HG03159 (cell line): ENCODE data around the gene ENTPD6.
"Not testable (repeated sequence)": the region's sequence is repeated elsewhere in the genome, so short reads cannot be mapped to it uniquely, and the experiment has no call there.

Experiments used
- ATAC-seq: cut with Tn5 transposase; IDR thresholded peaks from one replicate; pipeline ENCODE4 v1.9.1; 2021; ENCODE audit warnings: mild to moderate bottlenecking, moderate library complexity; ENCODE audit not compliant: unreplicated experiment

The ENTPD6 gene

DNA sequence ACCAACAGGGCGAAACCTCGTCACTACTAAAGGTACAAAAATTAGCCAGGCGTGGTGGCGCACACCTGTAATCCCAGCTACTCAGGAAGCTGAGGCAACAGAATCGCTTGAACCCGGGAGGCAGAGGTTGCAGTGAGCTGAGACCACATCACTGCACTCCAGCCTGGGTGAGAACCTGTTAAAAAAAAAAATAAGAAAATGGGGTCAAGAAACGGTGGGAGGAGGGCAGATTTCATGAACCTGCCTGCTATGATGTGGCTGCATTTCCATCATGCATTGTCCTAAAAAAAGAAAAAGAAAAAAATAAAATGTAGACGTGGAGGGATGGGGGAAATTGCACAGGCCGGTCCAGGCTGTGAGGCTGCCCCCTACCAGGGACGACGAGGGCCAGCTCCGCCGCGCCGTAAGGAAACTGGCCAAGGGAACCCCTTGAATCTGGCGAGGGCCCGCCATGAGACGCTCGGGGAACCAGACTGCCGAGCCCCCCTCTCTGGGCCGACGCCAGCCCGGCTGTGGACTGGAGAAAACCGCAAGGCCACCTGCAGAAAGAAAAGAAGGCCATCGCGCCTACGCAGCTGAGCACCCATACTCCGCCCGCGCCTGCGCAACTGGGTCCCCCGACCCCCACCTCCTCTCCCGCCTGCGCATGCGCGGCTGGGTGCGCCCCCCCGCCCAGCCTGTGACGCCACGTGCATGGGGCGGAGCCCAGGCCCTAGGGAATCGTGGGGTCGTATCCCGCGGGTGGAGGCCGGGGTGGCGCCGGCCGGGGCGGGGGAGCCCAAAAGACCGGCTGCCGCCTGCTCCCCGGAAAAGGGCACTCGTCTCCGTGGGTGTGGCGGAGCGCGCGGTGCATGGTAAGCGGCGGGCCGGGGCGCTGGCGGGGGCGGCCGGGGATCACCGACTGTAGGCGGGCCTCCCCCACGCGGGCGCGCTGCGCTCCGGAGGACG is at the start of gene ENTPD6:
Gene ENTPD6, plus strand, starts transcription at position 699 of the 948 bp plus-strand sequence. CDS start 10,825 bp downstream, outside the sequence.
- ATAC-seq = peak; percentile 77

DNA sequence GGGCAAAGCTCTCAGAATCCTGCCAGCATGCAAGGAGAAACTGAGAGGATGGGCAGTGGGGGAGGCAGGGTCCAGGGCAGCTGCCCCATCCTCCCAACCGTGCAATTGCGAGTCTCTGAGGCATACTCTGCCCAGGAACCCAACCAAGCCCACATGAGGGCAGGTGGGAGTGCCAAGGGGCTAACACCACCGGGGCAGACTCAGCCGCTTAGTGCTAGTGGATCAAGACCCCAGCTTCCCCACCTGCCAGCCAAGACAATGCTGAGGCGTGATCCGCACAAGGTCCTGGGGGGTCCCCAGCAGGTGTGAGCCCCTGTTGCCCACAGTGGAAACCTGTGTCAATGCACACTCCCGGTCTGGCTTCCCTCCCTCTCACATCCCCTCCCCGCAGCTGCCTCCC is 48.5 kb upstream of the ENTPD6 start:
- no peak for ATAC-seq

DNA sequence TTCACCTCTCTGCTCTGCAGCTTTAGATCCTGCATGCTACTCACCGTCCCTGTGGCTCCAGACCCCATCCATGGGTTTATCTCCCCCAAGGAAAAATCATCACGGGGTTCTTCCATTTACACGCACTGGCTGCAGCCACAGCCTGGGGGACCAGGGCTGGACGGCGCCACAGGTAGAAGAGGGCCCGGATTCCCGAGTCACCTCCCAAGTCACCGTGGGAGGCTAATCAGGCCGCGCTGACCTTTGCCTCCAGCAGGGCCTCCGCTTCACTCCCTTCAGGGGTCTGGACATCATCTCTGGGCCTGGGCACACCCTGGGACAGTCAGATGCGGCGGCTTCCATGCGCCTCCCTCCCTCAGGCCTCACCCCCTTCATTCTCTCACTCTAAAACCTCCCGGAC is 47.8 kb upstream of the ENTPD6 start:
- ATAC-seq = no peak

DNA sequence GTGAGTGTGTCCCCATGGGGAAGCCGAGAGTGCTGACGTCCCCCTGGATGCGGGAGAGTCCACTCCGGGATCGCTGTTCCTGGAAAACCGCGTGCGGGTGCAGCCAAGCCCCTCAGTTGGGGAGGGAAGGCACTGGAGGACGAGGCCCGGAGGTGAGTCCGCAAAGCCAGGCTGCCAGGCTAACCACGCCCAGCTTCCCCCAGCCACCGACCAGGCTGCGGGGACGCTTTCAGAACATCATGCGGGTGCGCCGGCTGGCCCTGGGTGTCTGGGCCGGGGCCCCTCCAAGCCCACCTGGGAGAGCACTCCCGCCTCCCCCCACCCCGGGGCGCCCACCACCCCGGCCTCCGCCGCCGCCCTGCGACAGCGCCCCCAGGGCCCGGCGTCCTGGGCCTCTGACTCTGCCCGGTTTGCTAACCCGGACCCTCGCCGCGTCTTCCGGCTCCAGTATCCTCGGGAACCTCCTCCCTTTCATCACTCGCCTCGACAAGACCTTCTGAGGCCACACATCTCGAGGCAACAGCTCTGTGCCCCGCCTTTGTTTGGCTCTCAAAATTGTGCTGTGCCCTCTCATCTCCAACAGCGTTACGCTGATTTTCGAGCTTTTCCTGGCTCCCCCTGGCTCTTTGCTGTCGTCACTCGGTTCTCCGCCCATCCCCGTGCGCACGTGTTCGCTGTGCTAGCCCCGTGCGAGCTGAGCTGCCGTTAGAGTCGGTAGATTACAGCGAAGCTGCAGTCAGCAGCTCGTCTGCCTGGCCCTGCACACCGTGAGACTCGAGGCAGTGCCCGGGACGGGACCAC is 47.1 kb upstream of the ENTPD6 start:
- ATAC-seq = no peak

GRCh38 chr20:25148982-25149846 is 46.3 kb upstream of the ENTPD6 start:
- no peak for ATAC-seq

DNA sequence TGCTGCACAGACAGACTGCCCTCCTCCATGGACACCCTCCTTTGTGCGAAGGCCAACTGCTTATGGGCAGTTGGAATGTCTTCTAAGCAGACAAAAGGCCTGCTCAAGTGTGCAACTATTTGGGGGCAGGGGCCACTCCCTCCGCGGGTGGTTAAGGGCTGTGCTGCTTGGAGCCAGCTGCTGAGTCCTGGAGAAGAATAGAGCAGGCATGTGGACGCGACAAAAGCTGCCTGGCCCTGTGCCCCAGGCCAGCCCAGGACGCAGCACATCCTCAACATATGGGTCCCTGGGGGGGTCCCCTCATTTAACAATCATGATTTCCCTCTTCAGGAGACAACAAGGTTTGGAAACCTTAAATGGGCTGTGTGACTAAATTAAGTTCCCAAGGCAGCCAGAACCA is 45.5 kb upstream of the ENTPD6 start:
- ATAC-seq = no peak

- no peak for ATAC-seq
Measured at GRCh38 chr20:25158043-25158442, 37.5 kb upstream of the ENTPD6 start.

DNA sequence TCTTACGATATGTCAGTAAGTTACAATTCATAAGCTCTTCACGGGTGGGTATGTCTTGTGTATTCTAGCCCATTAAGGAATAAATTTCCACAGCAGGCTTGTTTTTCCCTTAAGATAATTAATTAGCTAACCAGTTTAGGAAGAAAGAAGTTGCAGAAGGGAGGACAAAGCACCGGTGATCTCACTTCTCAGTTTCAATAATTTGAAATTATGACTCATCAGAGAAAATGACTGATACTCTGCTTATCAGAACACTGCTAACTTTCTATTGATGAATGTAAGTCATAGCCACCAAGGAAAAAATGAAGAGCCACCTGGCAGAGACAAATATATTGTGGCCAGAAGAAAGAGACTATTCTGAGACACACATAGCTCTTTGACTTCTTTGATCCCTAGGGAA is 35.0 kb upstream of the ENTPD6 start:
- peak; percentile 89 for ATAC-seq

DNA sequence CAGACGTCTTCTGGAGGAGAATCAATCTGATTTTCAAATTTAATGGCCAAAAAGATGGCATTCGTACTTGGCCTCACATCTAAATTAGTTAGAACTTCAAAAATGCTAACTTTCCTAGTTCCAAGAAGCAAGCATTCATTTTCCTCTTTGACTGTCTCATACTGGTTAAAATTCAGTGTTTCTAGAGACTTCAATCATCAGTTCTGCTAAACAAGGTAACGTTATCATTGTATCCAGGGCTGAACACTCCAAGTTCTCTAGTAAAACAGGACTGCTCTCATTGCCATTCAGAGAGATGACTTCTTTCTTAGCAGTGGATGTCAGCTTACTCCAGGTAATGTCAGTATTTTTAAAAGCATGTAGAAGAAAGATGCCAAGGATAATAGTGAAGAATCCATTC is 34.6 kb upstream of the ENTPD6 start:
- no peak for ATAC-seq

GRCh38 chr20:25165128-25165527 is 30.4 kb upstream of the ENTPD6 start:
- no peak for ATAC-seq

DNA sequence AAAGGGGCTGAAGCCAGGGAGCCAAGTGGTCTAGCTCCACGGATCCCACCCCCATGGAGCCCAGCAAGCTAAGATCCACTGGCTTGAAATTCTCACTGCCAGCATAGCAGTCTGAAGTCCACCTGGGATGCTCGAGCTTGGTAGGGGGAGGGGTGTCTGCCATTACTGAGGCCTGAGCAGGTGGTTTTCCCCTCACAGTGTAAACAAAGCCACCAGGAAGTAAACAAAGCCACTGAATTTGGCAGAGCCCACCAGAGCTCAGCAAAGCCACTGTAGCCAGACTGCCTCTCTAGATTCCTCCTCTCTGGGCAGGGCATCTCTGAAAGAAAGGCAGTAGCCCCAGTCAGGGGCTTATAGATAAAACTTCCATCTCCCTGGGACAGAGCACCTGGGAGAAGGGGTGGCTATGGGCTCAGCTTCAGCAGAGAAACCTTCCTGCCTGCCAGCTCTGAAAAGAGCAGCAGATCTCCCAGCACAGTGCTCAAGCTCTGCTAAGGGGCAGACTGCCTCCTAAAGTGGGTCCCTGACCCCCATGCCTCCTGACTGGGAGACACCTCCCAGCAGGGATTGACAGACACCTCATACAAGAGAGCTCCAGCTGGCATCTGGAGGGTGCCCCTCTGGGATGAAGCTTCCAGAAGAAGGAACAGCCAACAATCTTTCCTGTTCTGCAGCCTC is 29.3 kb upstream of the ENTPD6 start:
- ATAC-seq = not testable (repeated sequence)

DNA sequence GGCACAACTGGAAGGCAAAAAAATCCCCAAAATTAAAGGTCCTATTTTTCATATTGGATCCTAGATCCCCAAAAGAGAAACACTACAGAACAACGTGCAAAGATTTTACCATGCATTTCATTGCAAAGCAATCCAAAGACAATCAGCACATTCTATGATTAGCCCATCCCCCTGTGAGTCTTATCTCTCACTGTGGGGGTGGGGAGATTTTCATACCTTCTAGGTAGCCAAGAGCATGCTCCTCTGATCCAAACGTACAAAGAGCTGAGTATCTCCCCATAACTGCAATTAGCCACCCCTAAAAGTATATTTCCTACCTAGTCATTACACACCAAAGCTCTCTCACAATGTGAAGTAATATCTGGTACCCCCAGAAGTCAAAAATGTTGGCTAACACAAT is 22.2 kb upstream of the ENTPD6 start:
- ATAC-seq = no peak

- no peak for ATAC-seq
Measured at GRCh38 chr20:25173886-25174308, 21.6 kb upstream of the ENTPD6 start.

- no peak for ATAC-seq
Measured at GRCh38 chr20:25176184-25176583, 19.3 kb upstream of the ENTPD6 start.

DNA sequence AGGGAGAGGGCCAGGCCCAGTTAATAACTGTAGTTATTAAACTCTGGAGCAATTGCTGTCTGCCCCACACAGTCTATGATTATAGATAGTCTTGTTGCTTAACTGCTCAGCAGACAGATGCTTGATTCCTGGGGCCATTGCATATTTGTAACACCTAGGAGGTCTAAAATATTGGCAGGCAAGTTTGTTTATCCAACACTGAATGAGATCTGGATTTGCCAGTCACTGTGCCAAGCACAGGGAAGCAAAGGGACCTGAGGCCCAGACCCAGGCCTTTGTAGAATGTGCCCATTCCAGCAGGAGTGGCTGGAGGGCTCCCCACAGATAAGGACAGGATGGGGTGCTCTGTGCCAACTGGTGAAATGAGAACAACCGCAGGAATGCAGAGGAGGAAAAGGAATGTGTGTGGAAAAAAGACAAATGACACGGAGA is 17.6 kb upstream of the ENTPD6 start:
- no peak for ATAC-seq

DNA sequence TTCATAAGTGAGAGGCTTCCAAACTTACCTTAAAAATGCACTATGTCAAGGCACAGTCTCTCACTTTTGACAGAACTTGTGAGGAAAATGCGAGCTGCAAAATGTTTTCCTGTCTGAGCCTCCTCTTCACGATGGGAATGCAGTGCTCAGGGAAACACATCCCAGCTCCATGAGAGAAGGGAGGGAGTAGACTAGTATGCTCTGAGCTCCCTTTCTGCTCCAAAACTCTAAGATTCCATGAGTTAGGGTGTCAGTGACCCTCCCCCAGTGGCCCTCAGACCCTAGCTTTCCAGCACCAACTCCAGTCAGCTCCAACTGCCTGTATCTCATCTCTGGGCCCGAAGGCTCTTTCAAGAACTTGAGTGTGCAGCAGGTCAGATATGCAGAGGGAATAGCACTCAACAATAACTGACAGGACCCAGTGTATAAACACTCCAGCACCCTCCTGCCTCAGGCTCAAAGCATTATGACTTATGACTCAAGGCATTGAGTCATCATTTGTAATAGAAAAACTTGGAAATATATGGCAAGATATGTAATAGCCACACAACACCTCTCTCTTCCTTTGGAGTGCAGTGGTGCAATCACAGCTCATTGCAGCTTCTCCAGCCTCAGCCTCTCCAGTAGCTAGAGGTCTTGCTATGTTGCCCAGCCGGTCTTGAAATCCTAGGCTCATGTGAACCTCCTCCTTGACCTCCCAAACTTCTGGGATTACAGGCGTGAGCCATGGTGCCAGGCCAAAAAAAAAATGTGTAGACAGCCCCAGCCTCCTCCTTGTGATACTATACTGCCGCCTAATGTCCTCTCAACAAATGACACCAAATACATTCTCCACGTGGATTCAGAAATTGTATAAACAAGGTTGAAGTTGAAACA is 16.7 kb upstream of the ENTPD6 start:
- no peak for ATAC-seq

- ATAC-seq = no peak
Measured at GRCh38 chr20:25179439-25180089, 15.9 kb upstream of the ENTPD6 start.

DNA sequence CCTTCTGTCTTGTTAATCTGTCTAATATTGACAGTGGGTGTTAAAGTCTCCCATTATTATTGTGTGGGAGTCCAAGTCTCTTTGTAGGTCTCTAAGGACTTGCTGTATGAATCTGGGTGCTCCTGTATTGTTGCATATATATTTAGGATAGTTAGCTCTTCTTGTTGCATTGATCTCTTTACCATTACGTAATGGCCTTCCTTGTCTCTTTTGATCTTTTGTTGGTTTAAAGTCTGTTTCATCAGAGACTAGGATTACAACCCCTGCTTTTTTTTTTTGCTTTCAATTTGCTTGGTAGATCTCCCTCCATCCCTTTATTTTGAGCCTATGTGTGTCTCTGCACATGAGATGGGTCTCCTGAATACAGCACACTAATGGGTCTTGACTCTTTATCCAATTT is 11.1 kb upstream of the ENTPD6 start:
- not testable (repeated sequence) for ATAC-seq

- ATAC-seq = no peak
Measured at GRCh38 chr20:25187220-25187619, 8.3 kb upstream of the ENTPD6 start.
